ENCODE data around the gene SLC23A3. TPM values are rescaled to one million over a fixed set of nuclear protein-coding genes. Genes with fewer than 3 reads are reported as not detected.

Gene SLC23A3
- polyA plus RNA-seq, 1 donor (not counting 4 experiments of a cell fraction or from before 2014, with no cell fraction given), result 1.4 TPM

GRCh38 chr2:219142329-219142728, 27.5 kb downstream of the SLC23A3 start:
- dilution Hi-C loops (cut with MboI; ENCODE audit: extremely low pct_ligation_motif_present, low sequenced_read_pairs), result no loop called here
- no peaks in the 10 kb centered on the region for H3K79me2 ChIP-seq (ENCODE audit: control insufficient read depth, insufficient read depth, low read length)
- no peak overlapping the region for H3K4me2 ChIP-seq (ENCODE audit: control insufficient read depth, extremely low read depth, insufficient read depth, low read depth, low read length)
- TF ChIP-seq EZH2 (IDR thresholded peaks at IDR 0.05; ENCODE audit: low read length) (no peak), CTCF (optimal IDR thresholded peaks at IDR 0.05 in 1 of 3, IDR thresholded peaks at IDR 0.05 in 1 of 3, conservative IDR thresholded peaks at IDR 0.05 in 1 of 3; ENCODE audit: extremely low read depth in 1 of 3, insufficient read depth in 2 of 3, low read length in 3 of 3) (no peak)
- H3K27me3 ChIP-seq (ENCODE audit: control insufficient read depth, extremely low read depth, insufficient read depth, low read length), result no peaks in the 10 kb centered on the region
- peaks cover 2 to 7% of the 10 kb centered on the region in 2 experiments for H3K36me3 ChIP-seq (ENCODE audit: control insufficient read depth in 2 of 2, extremely low read depth in 1 of 2, insufficient read depth in 2 of 2, low read length in 2 of 2)
- H3K4me3 ChIP-seq (ENCODE audit: control insufficient read depth in 2 of 3, extremely low read depth in 1 of 3, insufficient read depth in 2 of 3, low read depth in 1 of 3, low read length in 3 of 3), result no peak overlapping the region
- no peaks in the 10 kb centered on the region for H4K20me1 ChIP-seq (ENCODE audit: control insufficient read depth, extremely low read depth, insufficient read depth, low read length)
- H3K27ac ChIP-seq (ENCODE audit: control insufficient read depth, insufficient read depth, low read length), result no peak overlapping the region
- FAIRE-seq, result no peak
- H2AFZ ChIP-seq (ENCODE audit: control insufficient read depth, low read length), result no peak overlapping the region
- H3K9me3 ChIP-seq (ENCODE audit: control insufficient read depth, low read depth, low read length), result no peaks in the 10 kb centered on the region
- no peaks in the 10 kb centered on the region for H3K9me1 ChIP-seq (ENCODE audit: control insufficient read depth, extremely low read depth, insufficient read depth, low read length)
- no peak overlapping the region for H3K9ac ChIP-seq (ENCODE audit: control insufficient read depth, extremely low read depth, insufficient read depth, low read length)
- no peak for DNase-seq (ENCODE audit: low read depth, low spot score)
- no peaks in the 10 kb centered on the region for H3K4me1 ChIP-seq (ENCODE audit: control insufficient read depth, extremely low read depth, insufficient read depth, low read length)

GRCh38 chr2:219140722-219141121, 29.1 kb downstream of the SLC23A3 start:
- Histone ChIP-seq H3K27ac (ENCODE audit: control insufficient read depth, insufficient read depth, low read length) (no peak overlapping the region), H4K20me1 (ENCODE audit: control insufficient read depth, extremely low read depth, insufficient read depth, low read length) (no peaks in the 10 kb centered on the region), H3K9me1 (ENCODE audit: control insufficient read depth, extremely low read depth, insufficient read depth, low read length) (no peaks in the 10 kb centered on the region), H3K4me1 (ENCODE audit: control insufficient read depth, extremely low read depth, insufficient read depth, low read length) (no peaks in the 10 kb centered on the region), H3K9me3 (ENCODE audit: control insufficient read depth, low read depth, low read length) (no peaks in the 10 kb centered on the region), H3K4me2 (ENCODE audit: control insufficient read depth, extremely low read depth, insufficient read depth, low read depth, low read length) (no peak overlapping the region), H2AFZ (ENCODE audit: control insufficient read depth, low read length) (no peak overlapping the region), H3K9ac (ENCODE audit: control insufficient read depth, extremely low read depth, insufficient read depth, low read length) (no peak overlapping the region), H3K36me3 (ENCODE audit: control insufficient read depth in 2 of 2, extremely low read depth in 1 of 2, insufficient read depth in 2 of 2, low read length in 2 of 2) (peaks cover 0 to 6% of the 10 kb centered on the region in 2 experiments), H3K79me2 (ENCODE audit: control insufficient read depth, insufficient read depth, low read length) (no peaks in the 10 kb centered on the region), H3K4me3 (ENCODE audit: control insufficient read depth in 2 of 3, extremely low read depth in 1 of 3, insufficient read depth in 2 of 3, low read depth in 1 of 3, low read length in 3 of 3) (no peak overlapping the region), H3K27me3 (ENCODE audit: control insufficient read depth, extremely low read depth, insufficient read depth, low read length) (no peaks in the 10 kb centered on the region)
- no peak for FAIRE-seq
- no peak for DNase-seq (ENCODE audit: low read depth, low spot score)
- TF ChIP-seq CTCF (optimal IDR thresholded peaks at IDR 0.05 in 1 of 3, IDR thresholded peaks at IDR 0.05 in 1 of 3, conservative IDR thresholded peaks at IDR 0.05 in 1 of 3; ENCODE audit: extremely low read depth in 1 of 3, insufficient read depth in 2 of 3, low read length in 3 of 3) (no peak), EZH2 (IDR thresholded peaks at IDR 0.05; ENCODE audit: low read length) (no peak)
- dilution Hi-C loops (cut with MboI; ENCODE audit: extremely low pct_ligation_motif_present, low sequenced_read_pairs), result no loop called here

Data from keratinocyte (primary cell).